Adipocyte (in vitro differentiated cells): ENCODE measurements around the gene LRRC28.

Experiments
- DNase-seq: peaks from one replicate; pipeline ENCODE4 v3.0.0-alpha.2; 2015; ENCODE audit warnings: low read depth
- H3K27me3 ChIP-seq: replicated peaks from 2 replicates; pipeline ENCODE4 v1.7.0; 2013; ENCODE audit warnings: mild to moderate bottlenecking, low read length, moderate library complexity; ENCODE audit not compliant: control insufficient read depth, insufficient read depth
- H3K36me3 ChIP-seq: 2 replicates; pipeline ENCODE4 v1.7.0; 2013; ENCODE audit warnings: low read length, mild to moderate bottlenecking, moderate library complexity; ENCODE audit not compliant: control insufficient read depth, insufficient read depth, severe bottlenecking
- H3K4me1 ChIP-seq: 2 replicates; pipeline ENCODE4 v1.7.0; 2013; ENCODE audit warnings: mild to moderate bottlenecking, low read length, moderate library complexity; ENCODE audit not compliant: control insufficient read depth, insufficient read depth
- H3K4me3 ChIP-seq: 2 replicates; pipeline ENCODE4 v1.7.0; 2013; ENCODE audit warnings: mild to moderate bottlenecking, low read length, moderate library complexity
- H3K9ac ChIP-seq: 2 replicates; pipeline ENCODE4 v1.7.0; 2013; ENCODE audit warnings: mild to moderate bottlenecking, low read length, moderate library complexity
- H3K9me3 ChIP-seq: 2 replicates; pipeline ENCODE4 v1.7.0; 2013; ENCODE audit warnings: mild to moderate bottlenecking, low read length, moderate library complexity; ENCODE audit not compliant: control insufficient read depth

LRRC28 gene

GRCh38 chr15:99250001-99250400, 1.3 kb upstream of the LRRC28 start:
- Histone ChIP-seq H3K4me1 (peaks cover 49% of the 10 kb centered on the region), H3K9me3 (no peaks in the 10 kb centered on the region), H3K4me3 (peak overlapping the region; percentile 99), H3K36me3 (peaks cover 1% of the 10 kb centered on the region), H3K27me3 (no peaks in the 10 kb centered on the region), H3K9ac (peak overlapping the region; percentile 99)
- peak; percentile 30 for DNase-seq

GRCh38 chr15:99250494-99250856, 806 bp upstream of the LRRC28 start:
- no peaks in the 10 kb centered on the region for H3K36me3 ChIP-seq
- H3K9me3 ChIP-seq, result no peaks in the 10 kb centered on the region
- no peaks in the 10 kb centered on the region for H3K27me3 ChIP-seq
- no peak for DNase-seq
- H3K4me1 ChIP-seq, result peaks cover 49% of the 10 kb centered on the region
- H3K4me3 ChIP-seq, result peak overlapping the region; percentile 99
- peak overlapping the region; percentile 99 for H3K9ac ChIP-seq

- peak overlapping the region; percentile 95 for H3K9ac ChIP-seq
- no peaks in the 10 kb centered on the region for H3K9me3 ChIP-seq
- no peaks in the 10 kb centered on the region for H3K27me3 ChIP-seq
- no peak for DNase-seq
- peak overlapping the region; percentile 93 for H3K4me3 ChIP-seq
- H3K4me1 ChIP-seq, result peaks cover 43% of the 10 kb centered on the region
- H3K36me3 ChIP-seq, result peaks cover 14% of the 10 kb centered on the region
These were observed 1.0 kb downstream of the LRRC28 start for GRCh38 chr15:99252326-99252725.

GRCh38 chr15:99253381-99254090, 2.3 kb downstream of the LRRC28 start:
- peak; percentile 18 for DNase-seq
- H3K36me3 ChIP-seq, result peaks cover 14% of the 10 kb centered on the region
- peak overlapping the region; percentile 0 for H3K4me3 ChIP-seq

GRCh38 chr15:99257107-99257750, 5.9 kb downstream of the LRRC28 start:
- Histone ChIP-seq H3K36me3 (peaks cover 14% of the 10 kb centered on the region), H3K4me3 (no peak overlapping the region), H3K9ac (no peak overlapping the region), H3K4me1 (peaks cover 20% of the 10 kb centered on the region), H3K27me3 (no peaks in the 10 kb centered on the region), H3K9me3 (no peaks in the 10 kb centered on the region)
- DNase-seq, result no peak

More at GRCh38 chr15:99253381-99254090, 2.3 kb downstream of the LRRC28 start:
- peaks cover 31% of the 10 kb centered on the region for H3K4me1 ChIP-seq
- H3K27me3 ChIP-seq, result no peaks in the 10 kb centered on the region
- H3K9me3 ChIP-seq, result no peaks in the 10 kb centered on the region
- no peak overlapping the region for H3K9ac ChIP-seq

GRCh38 chr15:99264125-99264524, 12.8 kb downstream of the LRRC28 start:
- no peak for DNase-seq
- no peaks in the 10 kb centered on the region for H3K9me3 ChIP-seq
- no peak overlapping the region for H3K9ac ChIP-seq
- H3K4me1 ChIP-seq, result peaks cover 5% of the 10 kb centered on the region
- H3K36me3 ChIP-seq, result no peaks in the 10 kb centered on the region
- no peak overlapping the region for H3K4me3 ChIP-seq
- no peaks in the 10 kb centered on the region for H3K27me3 ChIP-seq

- no peaks in the 10 kb centered on the region for H3K9me3 ChIP-seq
- no peaks in the 10 kb centered on the region for H3K36me3 ChIP-seq
- H3K9ac ChIP-seq, result no peak overlapping the region
- no peak for DNase-seq
- no peaks in the 10 kb centered on the region for H3K4me1 ChIP-seq
- no peak overlapping the region for H3K4me3 ChIP-seq
- no peaks in the 10 kb centered on the region for H3K27me3 ChIP-seq
These were observed 14.3 kb downstream of the LRRC28 start for GRCh38 chr15:99265541-99266070.

GRCh38 chr15:99267957-99268356, 16.7 kb downstream of the LRRC28 start:
- H3K4me1 ChIP-seq, result no peaks in the 10 kb centered on the region
- no peak overlapping the region for H3K9ac ChIP-seq
- no peaks in the 10 kb centered on the region for H3K36me3 ChIP-seq
- no peak overlapping the region for H3K4me3 ChIP-seq
- no peak for DNase-seq
- H3K9me3 ChIP-seq, result no peaks in the 10 kb centered on the region
- H3K27me3 ChIP-seq, result no peaks in the 10 kb centered on the region

- no peaks in the 10 kb centered on the region for H3K36me3 ChIP-seq
- DNase-seq, result no peak
- no peak overlapping the region for H3K4me3 ChIP-seq
- no peak overlapping the region for H3K9ac ChIP-seq
- H3K4me1 ChIP-seq, result no peaks in the 10 kb centered on the region
- H3K9me3 ChIP-seq, result no peaks in the 10 kb centered on the region
- no peaks in the 10 kb centered on the region for H3K27me3 ChIP-seq
These were observed 17.1 kb downstream of the LRRC28 start for GRCh38 chr15:99268431-99268830.

GRCh38 chr15:99273801-99274200, 22.5 kb downstream of the LRRC28 start:
- H3K9ac ChIP-seq, result no peak overlapping the region
- no peaks in the 10 kb centered on the region for H3K27me3 ChIP-seq
- no peak overlapping the region for H3K4me3 ChIP-seq
- no peaks in the 10 kb centered on the region for H3K9me3 ChIP-seq
- no peaks in the 10 kb centered on the region for H3K4me1 ChIP-seq
- DNase-seq, result no peak
- peaks cover 2% of the 10 kb centered on the region for H3K36me3 ChIP-seq

GRCh38 chr15:99275061-99275460, 23.8 kb downstream of the LRRC28 start:
- Histone ChIP-seq H3K9me3 (no peaks in the 10 kb centered on the region), H3K4me3 (no peak overlapping the region), H3K36me3 (peaks cover 4% of the 10 kb centered on the region), H3K4me1 (no peaks in the 10 kb centered on the region), H3K27me3 (no peaks in the 10 kb centered on the region), H3K9ac (no peak overlapping the region)
- no peak for DNase-seq
